IMR-90 (cell line): ENCODE results near the gene ASNSD1. TPM values are rescaled to one million over a fixed set of nuclear protein-coding genes. Genes with fewer than 3 reads are reported as not detected.

Experiments used
- ATAC-seq: fragments of 200-7000 bp; cut with Tn5 transposase; 2 replicates; pipeline ENCODE4 v1.9.1; 2020; ENCODE audit warnings: low read depth, mild to moderate bottlenecking, moderate library complexity
- BruUV-seq: library from RNA; stranded (reverse); fragments of 400-500 nt; replicated peaks from 2 replicates; lab custom pipeline; 2021; lab: Mats Ljungman, UMichigan
- CTCF ChIA-PET: fragments of 300-600 bp; formaldehyde crosslinking; extraction: SDS; loops from one replicate; lab custom pipeline; 2021; ENCODE audit warnings: antibody characterized with exemption; lab: Yijun Ruan, JAX
- POLR2A ChIA-PET: fragments of 300-600 bp; sonication (Branson Sonifier 250); formaldehyde crosslinking; loops from one replicate; lab custom pipeline; 2022; ENCODE audit warnings: antibody characterized with exemption; ENCODE audit not compliant: unreplicated experiment; lab: Charles Lee
- DNase-seq: peaks from one replicate; pipeline ENCODE4 v3.0.0; 2013
- H2AFZ ChIP-seq: replicated peaks from 2 replicates; pipeline ENCODE3; 2013; ENCODE audit warnings: low read length, mild to moderate bottlenecking; ENCODE audit not compliant: poor library complexity
- H2AK5ac ChIP-seq: 2 replicates; pipeline ENCODE4 v1.6.1; 2013; ENCODE audit warnings: low read depth, low read length, inconsistent platforms
- H2AK9ac ChIP-seq: replicated peaks from 2 replicates; pipeline ENCODE3; 2013; ENCODE audit warnings: mild to moderate bottlenecking, low read depth, low read length, moderate library complexity; ENCODE audit not compliant: poor library complexity
- H2BK120ac ChIP-seq: 2 replicates; pipeline ENCODE4 v1.6.1; 2013; ENCODE audit warnings: low read depth, low read length, inconsistent platforms
- H2BK15ac ChIP-seq: 3 replicates; pipeline ENCODE4 v1.6.1; 2013; ENCODE audit warnings: low read depth, low read length, inconsistent platforms
- H2BK20ac ChIP-seq: 2 replicates; pipeline ENCODE4 v1.6.1; 2013; ENCODE audit warnings: low read depth, mild to moderate bottlenecking, inconsistent platforms, low read length, moderate library complexity
- H2BK5ac ChIP-seq: 2 replicates; pipeline ENCODE4 v1.6.1; 2013; ENCODE audit warnings: mild to moderate bottlenecking, low read depth, low read length, inconsistent platforms; ENCODE audit not compliant: poor library complexity, severe bottlenecking
- H3K14ac ChIP-seq: replicated peaks from 2 replicates; pipeline ENCODE4 v1.6.1; 2013; ENCODE audit warnings: low read depth, low read length, inconsistent platforms
- H3K18ac ChIP-seq: 2 replicates; pipeline ENCODE4 v1.6.1; 2013; ENCODE audit warnings: low read depth, low read length, control low read depth
- H3K23ac ChIP-seq: 2 replicates; pipeline ENCODE4 v1.6.1; 2013; ENCODE audit warnings: low read depth, low read length, inconsistent platforms
- H3K27ac ChIP-seq: 2 replicates; pipeline ENCODE4 v1.5.1; 2013; ENCODE audit warnings: mild to moderate bottlenecking, control low read depth, low read length; ENCODE audit not compliant: insufficient read depth
- H3K27me3 ChIP-seq: 2 replicates; pipeline ENCODE4 v1.6.1; 2013; ENCODE audit warnings: low read length; ENCODE audit not compliant: control insufficient read depth, insufficient read depth
- H3K36me3 ChIP-seq: 2 replicates; pipeline ENCODE4 v1.6.1; 2013; ENCODE audit warnings: low read length, mixed read lengths; ENCODE audit not compliant: control insufficient read depth, insufficient read depth
- H3K4ac ChIP-seq: 2 replicates; pipeline ENCODE4 v1.6.1; 2013; ENCODE audit warnings: low read depth, low read length, inconsistent platforms
- H3K4me1 ChIP-seq: 2 replicates; pipeline ENCODE4 v1.6.1; 2013; ENCODE audit warnings: low read length, mixed read lengths; ENCODE audit not compliant: control insufficient read depth, insufficient read depth
- H3K4me2 ChIP-seq: 2 replicates; pipeline ENCODE4 v1.6.1; 2013; ENCODE audit warnings: low read depth, mild to moderate bottlenecking, control low read depth, low read length, moderate library complexity
- H3K4me3 ChIP-seq: 2 replicates; pipeline ENCODE4 v1.5.1; 2013; ENCODE audit warnings: low read depth, mild to moderate bottlenecking, control low read depth, low read length, moderate library complexity; ENCODE audit not compliant: insufficient read depth
- H3K56ac ChIP-seq: 2 replicates; pipeline ENCODE4 v1.6.1; 2013; ENCODE audit warnings: low read length, inconsistent platforms; ENCODE audit not compliant: insufficient read depth; ENCODE audit errors: extremely low read depth
- H3K79me1 ChIP-seq, 2 experiments: 2 replicates each; pipeline ENCODE4 v1.6.1; 2013; ENCODE audit warnings: low read length in 2 of 2, inconsistent platforms in 1 of 2, low read depth in 1 of 2
- H3K9ac ChIP-seq: 2 replicates; pipeline ENCODE4 v1.6.1; 2013; ENCODE audit warnings: low read depth, low read length, control low read depth
- H3K9me1 ChIP-seq: 2 replicates; pipeline ENCODE4 v1.6.1; 2013; ENCODE audit warnings: low read length, inconsistent platforms; ENCODE audit not compliant: insufficient read depth
- H3K9me3 ChIP-seq: 2 replicates; pipeline ENCODE4 v1.6.1; 2013; ENCODE audit warnings: low read length; ENCODE audit not compliant: control insufficient read depth, insufficient read depth
- H4K20me1 ChIP-seq: 2 replicates; pipeline ENCODE4 v1.6.1; 2013; ENCODE audit warnings: low read length, inconsistent platforms; ENCODE audit not compliant: insufficient read depth
- H4K5ac ChIP-seq: 2 replicates; pipeline ENCODE4 v1.6.1; 2013; ENCODE audit warnings: mild to moderate bottlenecking, low read depth, low read length, control low read depth
- H4K8ac ChIP-seq, 2 experiments: 2 replicates each; pipeline ENCODE4 v1.6.1; 2013; ENCODE audit warnings: low read depth in 2 of 2, low read length in 2 of 2, control low read depth in 1 of 2, inconsistent platforms in 1 of 2
- H4K91ac ChIP-seq: 2 replicates; pipeline ENCODE4 v1.6.1; 2013; ENCODE audit warnings: low read depth, low read length, inconsistent platforms; ENCODE audit not compliant: insufficient read depth
- BHLHE40 ChIP-seq: fragments of 150-350 bp; IDR thresholded peaks from 2 replicates; pipeline ENCODE4 v1.6.1; 2016; ENCODE audit warnings: mild to moderate bottlenecking, low read depth, low read length
- CEBPB ChIP-seq: IDR thresholded peaks from 2 replicates; pipeline ENCODE4 v1.6.1; 2012; ENCODE audit warnings: low read depth, low read length, improper control_type of control experiment
- CHD1 ChIP-seq: IDR thresholded peaks from 2 replicates; pipeline ENCODE4 v1.6.1; 2012; ENCODE audit warnings: low read depth, low read length, improper control_type of control experiment
- FOS ChIP-seq: fragments of 150-350 bp; IDR thresholded peaks from 2 replicates; pipeline ENCODE4 v1.6.1; 2016; ENCODE audit warnings: low read depth, low read length
- MAFK ChIP-seq: IDR thresholded peaks from 2 replicates; pipeline ENCODE4 v1.6.1; 2012; ENCODE audit warnings: low read depth, low read length, improper control_type of control experiment
- MAZ ChIP-seq: IDR thresholded peaks from 2 replicates; pipeline ENCODE4 v1.6.1; 2012; ENCODE audit warnings: low read depth, mild to moderate bottlenecking, low read length, improper control_type of control experiment, moderate library complexity, borderline replicate concordance
- MXI1 ChIP-seq: IDR thresholded peaks from 2 replicates; pipeline ENCODE4 v1.6.1; 2012; ENCODE audit warnings: low read depth, mild to moderate bottlenecking, low read length, moderate library complexity, borderline replicate concordance
- NFE2L2 ChIP-seq: fragments of 150-350 bp; IDR thresholded peaks from 2 replicates; pipeline ENCODE4 v1.6.1; 2016; ENCODE audit warnings: low read depth, mild to moderate bottlenecking, low read length
- POLR2A ChIP-seq: IDR thresholded peaks from 2 replicates; pipeline ENCODE4 v1.6.1; 2012; ENCODE audit warnings: mild to moderate bottlenecking, low read depth, low read length
- RAD21 ChIP-seq: IDR thresholded peaks from 2 replicates; pipeline ENCODE4 v1.6.1; 2012; ENCODE audit warnings: low read length, improper control_type of control experiment
- RCOR1 ChIP-seq: IDR thresholded peaks from 2 replicates; pipeline ENCODE4 v1.6.1; 2012; ENCODE audit warnings: mild to moderate bottlenecking, low read length, improper control_type of control experiment; ENCODE audit not compliant: insufficient replicate concordance
- RFX5 ChIP-seq: IDR thresholded peaks from 2 replicates; pipeline ENCODE4 v1.8.0; 2012; ENCODE audit warnings: low read depth, mild to moderate bottlenecking, low read length, moderate library complexity
- SMC3 ChIP-seq: fragments of 150-350 bp; IDR thresholded peaks from 2 replicates; pipeline ENCODE4 v1.6.1; 2016; ENCODE audit warnings: low read depth, mild to moderate bottlenecking, antibody characterized with exemption, low read length, moderate library complexity
- WGBS, 2 experiments: methylation state at CpG; one replicate each; pipeline versions ENCODE4 v1.1.5 to v1.1.7; 2013; ENCODE audit warnings: missing lambda C conversion rate in 2 of 2; ENCODE audit not compliant: insufficient read length in 1 of 2; ENCODE audit errors: extremely low coverage in 2 of 2; 5-methylcytosine and 5-hydroxymethylcytosine counted together
- dilution Hi-C: fragments of 300-500 bp; cut with HindIII; formaldehyde crosslinking; loops from one replicate; pipeline ENCODE4 v1.14.3; 2018; ENCODE audit warnings: low sequenced_read_pairs; ENCODE audit not compliant: unreplicated experiment
- in situ Hi-C: fragments of 300-500 bp; cut with MboI; formaldehyde crosslinking; loops from 3 replicates; pipeline ENCODE4 v1.14.3; 2019; ENCODE audit warnings: low sequenced_read_pairs, inconsistent platforms, mixed read lengths
- intact Hi-C: fragments of 100-400 bp; cut with micrococcal nuclease; formaldehyde crosslinking; loops from 2 replicates; pipeline ENCODE4 v1.10.0; 2022
- polyA plus RNA-seq, 3 experiments: library from polyadenylated mRNA; depleted of rRNA; stranded (reverse); fragments of >200 nt; gene quantifications; 2 replicates each; pipeline ENCODE4 v1.2.3, GENCODE V29; 2012; ENCODE audit warnings: low replicate concordance in 1 of 3
- total RNA-seq: library from RNA; depleted of rRNA; stranded (reverse); fragments of >200 nt; gene quantifications from 2 replicates; pipeline ENCODE4 v1.2.3, GENCODE V29; 2012
- TF ChIP-seq, protein P1 (sequence below): conservative IDR thresholded peaks from 2 replicates; pipeline ENCODE4 v1.5.1; 2012; ENCODE audit warnings: mild to moderate bottlenecking, low read depth, low read length, improper control_type of control experiment
- TF ChIP-seq, protein P2 (sequence below): fragments of 150-350 bp; IDR thresholded peaks from 2 replicates; pipeline ENCODE4 v1.6.1; 2016; ENCODE audit warnings: low read depth, mild to moderate bottlenecking, low read length, moderate library complexity, borderline replicate concordance
- TF ChIP-seq, protein P3 (sequence below): fragments of 150-350 bp; IDR thresholded peaks from 2 replicates; pipeline ENCODE4 v1.6.1; 2017; ENCODE audit warnings: mild to moderate bottlenecking, antibody characterized with exemption, low read length, low read depth

The ASNSD1 gene
- total and polyA plus RNA-seq, 2 of the 4 experiments (the other 2 are of a cell fraction) = 29.1 to 35.7 TPM

DNA sequence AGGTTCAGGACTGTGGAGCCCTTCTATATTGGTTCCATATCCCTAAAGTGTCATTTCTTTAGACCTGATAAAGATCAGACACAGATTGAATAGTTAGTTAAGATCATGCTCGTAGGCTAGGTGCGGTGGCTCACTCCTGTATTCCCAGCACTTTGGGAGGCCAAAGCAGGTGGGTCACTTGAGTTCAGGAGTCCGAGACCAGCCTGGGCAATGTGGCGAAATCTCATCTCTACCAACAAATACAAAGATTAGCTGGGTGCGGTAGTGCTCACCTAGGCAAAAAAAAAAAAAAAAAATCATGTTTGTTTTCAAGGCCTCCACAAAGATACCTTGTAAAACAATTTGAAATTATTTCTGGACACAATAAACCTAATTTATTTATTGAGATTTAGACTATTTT, 8.7 kb downstream of the ASNSD1 start:
- H3K9me3 ChIP-seq = no peaks in the 10 kb centered on the region
- no peak overlapping the region for H4K91ac ChIP-seq
- H3K9me1 ChIP-seq = no peaks in the 10 kb centered on the region
- no TSS peak for BruUV-seq
- peaks cover 5 to 13% of the 10 kb centered on the region in 2 experiments; a peak in 3 of 4 replicates for H3K79me1 ChIP-seq
- ChIA-PET CTCF (interaction anchor here (0.6 kb wide), 1 partner anchor 350 kb away, joined by 3 read pairs; no protein-coding TSS in a partner anchor), POLR2A (no interaction called here)
- H3K23ac ChIP-seq = no peak overlapping the region
- H2BK20ac ChIP-seq = no peak overlapping the region
- H3K18ac ChIP-seq = no peak overlapping the region
- TF ChIP-seq MAFK (no peak), MAZ (no peak), POLR2A (no peak), NFE2L2 (no peak), RAD21 (no peak), SMC3 (no peak), RFX5 (no peak), BHLHE40 (no peak), CHD1 (no peak), FOS (no peak), CEBPB (no peak), MXI1 (no peak), RCOR1 (no peak)
- TF ChIP-seq, protein P1, sequence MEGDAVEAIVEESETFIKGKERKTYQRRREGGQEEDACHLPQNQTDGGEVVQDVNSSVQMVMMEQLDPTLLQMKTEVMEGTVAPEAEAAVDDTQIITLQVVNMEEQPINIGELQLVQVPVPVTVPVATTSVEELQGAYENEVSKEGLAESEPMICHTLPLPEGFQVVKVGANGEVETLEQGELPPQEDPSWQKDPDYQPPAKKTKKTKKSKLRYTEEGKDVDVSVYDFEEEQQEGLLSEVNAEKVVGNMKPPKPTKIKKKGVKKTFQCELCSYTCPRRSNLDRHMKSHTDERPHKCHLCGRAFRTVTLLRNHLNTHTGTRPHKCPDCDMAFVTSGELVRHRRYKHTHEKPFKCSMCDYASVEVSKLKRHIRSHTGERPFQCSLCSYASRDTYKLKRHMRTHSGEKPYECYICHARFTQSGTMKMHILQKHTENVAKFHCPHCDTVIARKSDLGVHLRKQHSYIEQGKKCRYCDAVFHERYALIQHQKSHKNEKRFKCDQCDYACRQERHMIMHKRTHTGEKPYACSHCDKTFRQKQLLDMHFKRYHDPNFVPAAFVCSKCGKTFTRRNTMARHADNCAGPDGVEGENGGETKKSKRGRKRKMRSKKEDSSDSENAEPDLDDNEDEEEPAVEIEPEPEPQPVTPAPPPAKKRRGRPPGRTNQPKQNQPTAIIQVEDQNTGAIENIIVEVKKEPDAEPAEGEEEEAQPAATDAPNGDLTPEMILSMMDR = no peak
- TF ChIP-seq, protein P2, sequence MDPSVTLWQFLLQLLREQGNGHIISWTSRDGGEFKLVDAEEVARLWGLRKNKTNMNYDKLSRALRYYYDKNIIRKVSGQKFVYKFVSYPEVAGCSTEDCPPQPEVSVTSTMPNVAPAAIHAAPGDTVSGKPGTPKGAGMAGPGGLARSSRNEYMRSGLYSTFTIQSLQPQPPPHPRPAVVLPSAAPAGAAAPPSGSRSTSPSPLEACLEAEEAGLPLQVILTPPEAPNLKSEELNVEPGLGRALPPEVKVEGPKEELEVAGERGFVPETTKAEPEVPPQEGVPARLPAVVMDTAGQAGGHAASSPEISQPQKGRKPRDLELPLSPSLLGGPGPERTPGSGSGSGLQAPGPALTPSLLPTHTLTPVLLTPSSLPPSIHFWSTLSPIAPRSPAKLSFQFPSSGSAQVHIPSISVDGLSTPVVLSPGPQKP = no peak
- TF ChIP-seq, protein P3, sequence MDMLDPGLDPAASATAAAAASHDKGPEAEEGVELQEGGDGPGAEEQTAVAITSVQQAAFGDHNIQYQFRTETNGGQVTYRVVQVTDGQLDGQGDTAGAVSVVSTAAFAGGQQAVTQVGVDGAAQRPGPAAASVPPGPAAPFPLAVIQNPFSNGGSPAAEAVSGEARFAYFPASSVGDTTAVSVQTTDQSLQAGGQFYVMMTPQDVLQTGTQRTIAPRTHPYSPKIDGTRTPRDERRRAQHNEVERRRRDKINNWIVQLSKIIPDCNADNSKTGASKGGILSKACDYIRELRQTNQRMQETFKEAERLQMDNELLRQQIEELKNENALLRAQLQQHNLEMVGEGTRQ = no peak
- no peak overlapping the region for H3K4me3 ChIP-seq
- H3K36me3 ChIP-seq = peaks cover 17% of the 10 kb centered on the region
- H3K4me1 ChIP-seq = 0 out of 2 replicates have a peak, but pooled peaks cover 2% of the 10 kb centered on the region
- in situ Hi-C loops = no loop called here
- no peak overlapping the region for H2AFZ ChIP-seq
- no peak overlapping the region for H3K9ac ChIP-seq
- H2BK120ac ChIP-seq = no peak overlapping the region
- H2AK9ac ChIP-seq = no peak overlapping the region
- H3K27me3 ChIP-seq = no peaks in the 10 kb centered on the region
- dilution Hi-C loops = no loop called here
- no peak overlapping the region for H3K4ac ChIP-seq
- no peak overlapping the region for H3K14ac ChIP-seq
- H4K8ac ChIP-seq = no peak overlapping the region
- no peak overlapping the region for H2AK5ac ChIP-seq
- no peak overlapping the region for H3K27ac ChIP-seq
- WGBS, 2 experiments = 100% methylated on average over 2 of the region's 5 CpGs; no CpG with 5 or more reads in 1 of the 2 experiments
- H4K5ac ChIP-seq = no peak overlapping the region
- no peak overlapping the region for H2BK15ac ChIP-seq
- no peak overlapping the region for H3K56ac ChIP-seq
- H2BK5ac ChIP-seq = no peak overlapping the region
- DNase-seq = no peak
- no peak overlapping the region for H3K4me2 ChIP-seq
- intact Hi-C loops = no loop called here
- no peak for ATAC-seq
- no peaks in the 10 kb centered on the region for H4K20me1 ChIP-seq
